Caco-2 (cell line): ENCODE measurements around the gene USP8. TPM values are rescaled to one million over a fixed set of nuclear protein-coding genes. Genes with fewer than 3 reads are reported as not detected.
"Not testable (repeated sequence)": the region's sequence is repeated elsewhere in the genome, so short reads cannot be mapped to it uniquely, and the experiment has no call there.

ENCODE experiments used
- BruUV-seq: library from RNA; stranded (reverse); fragments of 400-500 nt; replicated peaks from 2 replicates; lab custom pipeline; 2021; lab: Mats Ljungman, UMichigan
- CTCF ChIA-PET: fragments of 300-600 bp; sonication (Branson Sonifier 250); formaldehyde crosslinking; loops from one replicate; lab custom pipeline; 2022; ENCODE audit warnings: antibody characterized with exemption; lab: Charles Lee
- POLR2A ChIA-PET: fragments of 300-600 bp; sonication (Branson Sonifier 250); formaldehyde crosslinking; loops from one replicate; lab custom pipeline; 2022; ENCODE audit warnings: antibody characterized with exemption; lab: Charles Lee
- DNase-seq, 2 experiments: peaks; one replicate each; pipeline versions ENCODE4 v3.0.0 to v3.0.0-alpha.2; 2020 to 2022
- H3K27me3 ChIP-seq: replicated peaks from 2 replicates; pipeline ENCODE4 v1.6.0; 2011; ENCODE audit warnings: low read length; ENCODE audit not compliant: control insufficient read depth, insufficient read depth
- H3K36me3 ChIP-seq: 2 replicates; pipeline ENCODE4 v1.5.1; 2011; ENCODE audit warnings: low read length; ENCODE audit not compliant: control insufficient read depth, insufficient read depth
- H3K4me1 ChIP-seq: fragments of 250-450 bp; sonication (Bioruptor Pico); 2 replicates; pipeline ENCODE4 v1.5.1; 2020; ENCODE audit warnings: mild to moderate bottlenecking
- H3K4me3 ChIP-seq: 2 replicates; pipeline ENCODE4 v1.5.1; 2011; ENCODE audit warnings: low read depth, mild to moderate bottlenecking, control low read depth, low read length
- H3K9me3 ChIP-seq: fragments of 250-450 bp; sonication (Bioruptor Pico); 2 replicates; pipeline ENCODE4 v1.5.1; 2020; ENCODE audit warnings: mild to moderate bottlenecking, moderate library complexity
- H3K27ac Mint-ChIP-seq: one replicate; pipeline ENCODE4 v1.8.0; 2022; ENCODE audit warnings: mixed read lengths; ENCODE audit not compliant: unreplicated experiment
- H3K27me3 Mint-ChIP-seq: one replicate; pipeline ENCODE4 v1.8.0; 2022; ENCODE audit warnings: mixed read lengths; ENCODE audit not compliant: insufficient read depth, unreplicated experiment
- H3K36me3 Mint-ChIP-seq: one replicate; pipeline ENCODE4 v1.8.0; 2022; ENCODE audit warnings: mild to moderate bottlenecking, mixed read lengths; ENCODE audit not compliant: insufficient read depth, unreplicated experiment
- H3K4me1 Mint-ChIP-seq: one replicate; pipeline ENCODE4 v1.8.0; 2022; ENCODE audit warnings: low read depth, mixed read lengths; ENCODE audit not compliant: unreplicated experiment
- H3K4me3 Mint-ChIP-seq: one replicate; pipeline ENCODE4 v1.8.0; 2022; ENCODE audit warnings: mild to moderate bottlenecking, moderate library complexity, mixed read lengths; ENCODE audit not compliant: unreplicated experiment
- H3K9me3 Mint-ChIP-seq: one replicate; pipeline ENCODE4 v1.8.0; 2022; ENCODE audit warnings: mixed read lengths; ENCODE audit not compliant: unreplicated experiment
- intact Hi-C: fragments of 100-400 bp; cut with micrococcal nuclease; formaldehyde crosslinking; loops from one replicate; pipeline ENCODE4 v1.10.0; 2022; ENCODE audit not compliant: unreplicated experiment
- total RNA-seq: library from RNA; stranded (reverse); gene quantifications from 2 replicates; pipeline ENCODE4 v1.2.3, GENCODE V29; 2022
- TF ChIP-seq, protein P1 (sequence below), 2 experiments: fragments of 200-600 bp in 1 of 2; IDR thresholded peaks; 1 replicate in 1 of 2; 2 replicates in 1 of 2; pipeline versions ENCODE4 v1.5.1 to v1.8.0; 2011 to 2022; ENCODE audit warnings: antibody characterized with exemption in 1 of 2, control low read depth in 1 of 2, inconsistent platforms in 1 of 2, low read depth in 1 of 2, low read length in 1 of 2, mild to moderate bottlenecking in 1 of 2, moderate library complexity in 1 of 2; ENCODE audit not compliant: insufficient read depth in 1 of 2, severe bottlenecking in 1 of 2, unreplicated experiment in 1 of 2

Gene USP8
- total RNA-seq, 1 experiment from 2014 or later: 56.2 TPM

DNA sequence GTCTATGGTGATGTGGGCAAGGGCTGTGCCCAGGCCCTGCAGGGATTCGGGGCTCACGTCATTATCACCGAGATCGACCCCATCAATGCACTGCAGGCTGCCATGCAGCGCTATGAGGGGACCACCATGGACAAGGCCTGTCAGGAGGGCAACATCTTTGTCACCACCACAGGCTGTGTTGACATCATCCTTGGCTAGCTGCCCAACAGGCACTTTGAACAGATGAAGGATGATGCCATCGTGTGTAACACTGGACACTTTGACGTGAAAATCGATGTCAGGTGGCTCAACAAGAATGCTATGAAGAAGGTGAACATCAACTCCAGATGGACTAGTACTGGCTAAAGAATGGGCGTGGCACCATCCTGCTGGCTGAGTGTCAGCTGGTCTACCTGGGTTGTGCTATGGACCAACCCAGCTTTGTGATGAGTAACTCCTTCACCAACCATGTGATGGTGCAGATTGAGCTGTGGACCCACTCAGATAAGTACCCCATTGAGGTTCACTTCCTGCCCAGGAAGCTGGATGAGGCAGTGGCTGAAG, 6.1 kb upstream of the USP8 start:
- ChIA-PET CTCF (no interaction called here), POLR2A (no interaction called here)
- Mint-ChIP-seq H3K36me3 (no peaks in the 10 kb centered on the region), H3K27me3 (no peaks in the 10 kb centered on the region), H3K27ac (no peak overlapping the region), H3K4me3 (no peak overlapping the region), H3K9me3 (no peaks in the 10 kb centered on the region), H3K4me1 (no peaks in the 10 kb centered on the region)
- intact Hi-C loops: no loop called here
- H3K9me3 ChIP-seq: no peaks in the 10 kb centered on the region
- TF ChIP-seq, protein P1, sequence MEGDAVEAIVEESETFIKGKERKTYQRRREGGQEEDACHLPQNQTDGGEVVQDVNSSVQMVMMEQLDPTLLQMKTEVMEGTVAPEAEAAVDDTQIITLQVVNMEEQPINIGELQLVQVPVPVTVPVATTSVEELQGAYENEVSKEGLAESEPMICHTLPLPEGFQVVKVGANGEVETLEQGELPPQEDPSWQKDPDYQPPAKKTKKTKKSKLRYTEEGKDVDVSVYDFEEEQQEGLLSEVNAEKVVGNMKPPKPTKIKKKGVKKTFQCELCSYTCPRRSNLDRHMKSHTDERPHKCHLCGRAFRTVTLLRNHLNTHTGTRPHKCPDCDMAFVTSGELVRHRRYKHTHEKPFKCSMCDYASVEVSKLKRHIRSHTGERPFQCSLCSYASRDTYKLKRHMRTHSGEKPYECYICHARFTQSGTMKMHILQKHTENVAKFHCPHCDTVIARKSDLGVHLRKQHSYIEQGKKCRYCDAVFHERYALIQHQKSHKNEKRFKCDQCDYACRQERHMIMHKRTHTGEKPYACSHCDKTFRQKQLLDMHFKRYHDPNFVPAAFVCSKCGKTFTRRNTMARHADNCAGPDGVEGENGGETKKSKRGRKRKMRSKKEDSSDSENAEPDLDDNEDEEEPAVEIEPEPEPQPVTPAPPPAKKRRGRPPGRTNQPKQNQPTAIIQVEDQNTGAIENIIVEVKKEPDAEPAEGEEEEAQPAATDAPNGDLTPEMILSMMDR (IDR thresholded peaks at IDR 0.05; ENCODE audit: insufficient read depth in 1 of 2, low read depth in 1 of 2, low read length in 1 of 2, severe bottlenecking in 1 of 2, unreplicated experiment in 1 of 2): no peak
- DNase-seq: no peak
- no peak overlapping the region for H3K4me3 ChIP-seq
- H3K36me3 ChIP-seq: no peaks in the 10 kb centered on the region
- H3K27me3 ChIP-seq: no peaks in the 10 kb centered on the region
- 0 out of 2 replicates have a peak, but pooled peaks cover 4% of the 10 kb centered on the region for H3K4me1 ChIP-seq
- BruUV-seq: no TSS peak

DNA sequence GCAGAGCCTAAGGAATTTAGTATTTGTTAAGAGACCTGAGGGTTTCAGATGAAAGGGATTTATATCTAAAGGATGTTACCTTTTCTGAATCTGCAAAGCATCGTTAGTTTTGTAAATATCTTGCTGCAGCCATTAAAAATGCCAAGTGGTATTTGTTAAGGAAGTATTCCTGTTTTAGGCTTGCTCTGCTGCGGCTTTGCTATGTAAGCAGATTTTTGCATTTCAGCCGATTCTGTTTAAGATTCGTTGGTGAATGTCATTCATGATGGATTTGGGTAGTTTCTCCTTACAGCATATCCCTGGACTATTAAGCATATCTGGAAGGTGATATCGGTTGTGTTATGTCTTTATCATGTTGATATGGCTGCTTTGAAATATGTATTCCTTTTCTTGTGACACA, 1.0 kb downstream of the USP8 start:
- H3K4me1 Mint-ChIP-seq: no peaks in the 10 kb centered on the region
- H3K27me3 ChIP-seq: no peaks in the 10 kb centered on the region
- CTCF ChIA-PET: interaction anchor here (0.6 to 1.3 kb wide), 2 partner anchors 109 to 550 kb away, joined by 3 to 6 read pairs; no protein-coding TSS in a partner anchor
- H3K4me3 ChIP-seq: peak overlapping the region; percentile 65
- TF ChIP-seq, protein P1 (IDR thresholded peaks at IDR 0.05; ENCODE audit: insufficient read depth in 1 of 2, low read depth in 1 of 2, low read length in 1 of 2, severe bottlenecking in 1 of 2, unreplicated experiment in 1 of 2): no peak
- 0 out of 2 replicates have a peak, but pooled peaks cover 4% of the 10 kb centered on the region for H3K4me1 ChIP-seq
- no peaks in the 10 kb centered on the region for H3K9me3 ChIP-seq
- intact Hi-C loops: loop anchor here (10.0 kb wide), 1 partner anchor 480 kb away; the partner anchor contains the start of gene AP4E1
- no peaks in the 10 kb centered on the region for H3K27me3 Mint-ChIP-seq
- H3K27ac Mint-ChIP-seq: peak overlapping the region; percentile 97
- no peak for DNase-seq
- peaks cover 26% of the 10 kb centered on the region for H3K36me3 Mint-ChIP-seq
- H3K4me3 Mint-ChIP-seq: peak overlapping the region; percentile 98
- POLR2A ChIA-PET: interaction anchor here (0.6 to 2.3 kb wide), 3 partner anchors 34 to 70 kb away, joined by 3 to 21 read pairs (median 5); partner anchors contain the start of gene GABPB1
- no peaks in the 10 kb centered on the region for H3K9me3 Mint-ChIP-seq
- no TSS peak for BruUV-seq
- no peaks in the 10 kb centered on the region; the same call in 1 of the 2 replicates for H3K36me3 ChIP-seq

GRCh38 chr15:50425678-50426246, 1.6 kb downstream of the USP8 start:
- H3K27me3 ChIP-seq, H3K9me3 ChIP-seq, H3K27ac Mint-ChIP-seq, BruUV-seq, H3K9me3 Mint-ChIP-seq, DNase-seq, H3K27me3 Mint-ChIP-seq, H3K4me1 ChIP-seq, H3K4me1 Mint-ChIP-seq, POLR2A ChIA-PET, H3K36me3 ChIP-seq, CTCF ChIA-PET: not testable (repeated sequence)
- H3K4me3 ChIP-seq: peak overlapping the region; percentile 65; the same call in 1 of the 2 replicates
- Mint-ChIP-seq H3K4me3 (peak overlapping the region; percentile 98), H3K36me3 (peaks cover 26% of the 10 kb centered on the region)
- intact Hi-C loops: loop anchor here (10.0 kb wide), 1 partner anchor 479 kb away; the partner anchor contains the start of gene AP4E1
